Dedifferentiated amniotic fluid mesenchymal stem cell (primary cell): ENCODE results near the gene DMRT2.

Experiments
- DNase-seq: peaks from one replicate; pipeline ENCODE4 v3.0.0-alpha.2; 2016; ENCODE audit errors: extremely low spot score

DMRT2 gene

DNA sequence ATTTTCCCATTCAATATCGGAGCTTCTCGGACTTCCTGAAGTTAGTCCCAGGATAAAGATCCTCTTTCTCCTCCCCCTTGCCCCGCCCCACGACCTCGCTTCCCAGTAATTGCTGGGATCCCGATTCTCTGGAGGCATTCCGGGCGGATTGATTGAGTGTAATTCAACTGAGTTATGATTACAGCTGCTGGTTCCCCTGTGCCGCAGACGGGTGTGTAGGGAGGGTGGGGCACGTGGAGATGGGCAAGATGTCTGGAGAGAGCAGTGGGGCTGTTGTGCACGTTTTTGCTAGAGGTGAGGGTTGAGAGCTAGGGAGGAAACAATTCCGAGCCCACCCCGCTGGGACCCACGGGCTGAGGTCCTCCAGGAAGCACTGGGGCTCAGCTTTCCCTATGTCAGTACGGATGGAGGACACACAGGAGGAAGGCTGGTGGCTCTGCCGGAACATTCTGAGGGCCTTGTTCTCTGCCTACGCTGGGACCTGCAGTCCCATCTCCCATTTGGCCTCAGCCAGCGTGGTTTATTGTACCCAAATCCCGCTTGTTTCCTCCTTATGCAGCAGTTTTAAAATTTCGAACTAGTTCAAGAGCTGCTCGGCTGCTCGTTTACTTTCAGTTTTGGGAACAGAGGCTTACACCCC is 2.4 kb upstream of the DMRT2 start:
- DNase-seq, result no peak

DNA sequence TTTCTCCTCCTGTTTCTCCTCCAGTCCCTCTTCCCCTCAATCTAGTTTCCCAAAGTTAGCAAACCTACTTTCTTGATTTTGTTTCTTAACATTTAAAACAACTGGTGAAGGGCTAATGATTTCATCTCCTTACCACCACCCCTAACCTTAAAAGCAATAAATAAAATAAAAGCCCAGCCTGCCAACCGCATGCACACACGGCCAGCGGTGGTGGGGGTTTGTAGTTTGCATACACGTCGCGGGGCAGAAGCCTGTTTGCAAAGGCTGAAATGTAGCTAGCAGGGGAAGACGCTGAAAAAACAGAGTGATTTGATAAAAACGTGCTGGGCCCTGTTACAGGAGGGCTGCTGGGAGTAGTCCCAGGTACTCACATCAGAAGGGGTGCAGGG is 1.9 kb upstream of the DMRT2 start:
- DNase-seq, result no peak

DNA sequence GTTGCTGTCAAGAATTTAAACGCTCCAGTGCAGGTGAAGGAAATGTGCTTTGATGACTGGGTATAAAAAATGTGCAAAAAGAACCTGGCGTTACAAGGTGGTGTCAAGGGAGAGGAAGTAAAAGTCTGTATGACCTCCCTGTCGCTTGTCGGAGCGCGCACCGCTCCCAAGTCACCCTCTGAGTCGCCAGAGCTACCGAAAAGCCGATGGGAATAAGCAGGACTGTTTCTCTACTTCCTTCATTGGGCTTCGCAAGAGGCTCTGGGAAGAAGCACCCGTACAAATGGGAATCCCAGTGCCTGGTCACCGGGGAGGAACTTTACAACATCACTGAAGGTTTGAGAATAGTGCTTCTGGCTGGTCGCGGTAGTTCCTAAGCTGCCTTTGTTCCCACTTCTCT is 1.3 kb upstream of the DMRT2 start:
- no peak for DNase-seq

DNA sequence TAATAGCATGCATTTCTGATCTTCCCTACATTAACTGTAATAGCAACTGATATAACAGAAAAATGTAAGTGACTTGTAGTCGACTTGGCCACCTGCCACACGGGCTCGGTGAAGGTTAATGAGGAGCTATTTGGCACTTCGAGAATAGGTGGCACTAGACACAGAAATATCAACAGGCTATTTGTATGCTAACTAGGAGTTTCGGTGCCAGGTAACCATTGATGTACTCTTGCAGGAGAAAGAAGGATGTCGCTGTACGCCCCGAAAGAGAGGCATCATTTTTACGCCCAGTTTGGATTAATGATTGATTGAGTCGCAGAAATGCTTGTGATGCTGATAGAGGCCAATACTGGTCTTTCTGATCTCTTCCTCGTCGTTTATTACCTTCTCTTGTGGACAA is 516 bp upstream of the DMRT2 start:
- DNase-seq, result no peak

DNA sequence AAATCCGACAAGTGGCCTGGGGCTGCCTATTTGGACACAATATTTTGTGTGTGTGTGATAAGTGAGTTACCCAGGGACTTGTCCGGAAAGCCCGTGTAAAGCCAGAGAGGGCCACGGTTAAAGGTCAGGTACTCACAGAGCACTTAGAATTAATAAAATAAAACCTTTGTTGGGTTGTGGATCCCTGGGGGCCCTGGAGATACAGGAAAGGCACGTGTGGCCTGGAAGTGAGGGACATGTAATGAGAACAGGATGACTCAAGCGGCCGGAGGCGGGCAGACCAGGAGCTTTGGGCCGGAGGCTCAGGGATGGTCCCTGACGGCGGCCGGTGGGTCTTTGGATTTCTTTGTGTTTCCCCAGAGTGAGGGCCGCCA is 1.0 kb downstream of the DMRT2 start:
- DNase-seq, result no peak

DNA sequence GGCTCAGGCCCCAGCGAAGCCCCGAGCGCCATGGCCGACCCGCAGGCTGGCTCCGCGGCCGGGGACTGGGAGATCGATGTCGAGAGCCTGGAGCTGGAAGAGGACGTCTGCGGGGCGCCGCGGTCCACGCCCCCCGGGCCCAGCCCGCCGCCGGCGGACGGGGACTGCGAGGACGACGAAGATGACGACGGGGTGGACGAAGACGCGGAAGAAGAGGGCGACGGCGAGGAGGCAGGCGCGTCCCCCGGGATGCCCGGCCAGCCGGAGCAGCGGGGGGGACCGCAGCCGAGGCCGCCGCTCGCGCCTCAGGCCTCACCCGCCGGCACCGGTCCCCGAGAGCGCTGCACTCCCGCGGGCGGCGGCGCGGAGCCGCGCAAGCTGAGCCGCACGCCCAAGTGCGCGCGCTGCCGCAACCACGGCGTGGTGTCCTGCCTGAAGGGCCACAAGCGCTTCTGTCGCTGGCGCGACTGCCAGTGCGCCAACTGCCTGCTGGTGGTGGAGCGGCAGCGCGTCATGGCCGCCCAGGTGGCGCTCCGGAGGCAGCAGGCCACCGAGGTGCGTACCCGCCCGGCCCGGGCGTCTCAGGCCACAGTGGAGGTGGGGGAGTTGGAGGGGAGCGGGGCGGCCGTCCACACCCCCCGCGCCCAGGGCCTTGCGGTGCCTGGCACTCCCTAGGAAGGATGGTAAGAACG is 1.6 kb downstream of the DMRT2 start:
- DNase-seq, result no peak

DNA sequence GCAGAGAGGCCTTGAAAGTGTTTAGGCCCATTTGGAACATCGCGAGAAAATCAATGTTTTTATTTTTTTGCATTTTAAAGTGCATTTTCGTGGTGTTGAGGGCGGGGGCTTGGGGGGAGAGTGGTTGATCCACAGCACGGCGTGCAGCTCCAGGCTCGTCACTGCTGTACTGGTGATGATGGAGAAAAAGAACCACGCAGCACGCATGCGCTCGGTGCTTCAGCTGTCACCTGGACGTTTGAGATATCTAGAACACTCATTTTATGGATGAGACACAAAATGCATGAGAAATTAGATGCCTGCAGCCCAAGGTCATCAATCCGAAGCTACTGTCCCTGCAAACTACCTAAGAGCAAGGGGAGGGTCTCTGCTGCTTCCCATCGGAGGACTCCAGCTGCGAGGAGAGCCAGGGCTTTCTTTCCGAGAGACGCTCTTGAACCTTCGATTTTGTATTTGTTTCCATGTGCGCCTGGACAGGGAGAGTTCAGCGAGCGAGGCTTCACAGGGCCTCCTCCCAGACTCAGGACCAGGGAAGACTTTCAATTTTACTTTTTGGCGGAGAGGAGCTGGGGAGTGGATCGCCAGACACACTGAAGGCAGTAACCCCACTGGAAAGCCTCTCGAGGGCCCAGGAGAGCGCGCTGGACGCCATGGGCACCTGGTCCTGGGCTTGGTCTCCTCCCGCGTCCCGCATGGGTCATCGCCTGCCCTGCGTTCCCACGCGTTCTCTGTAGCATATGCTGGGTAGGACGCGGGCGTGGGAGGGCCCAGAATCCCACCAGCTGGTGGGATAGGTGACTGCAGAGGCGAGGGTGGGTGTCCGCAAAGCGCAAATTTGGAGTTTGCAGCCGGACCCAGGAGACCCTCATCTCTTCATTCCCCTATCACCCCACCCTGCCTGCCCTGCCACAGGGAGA is 2.5 kb downstream of the DMRT2 start:
- DNase-seq, result no peak

DNA sequence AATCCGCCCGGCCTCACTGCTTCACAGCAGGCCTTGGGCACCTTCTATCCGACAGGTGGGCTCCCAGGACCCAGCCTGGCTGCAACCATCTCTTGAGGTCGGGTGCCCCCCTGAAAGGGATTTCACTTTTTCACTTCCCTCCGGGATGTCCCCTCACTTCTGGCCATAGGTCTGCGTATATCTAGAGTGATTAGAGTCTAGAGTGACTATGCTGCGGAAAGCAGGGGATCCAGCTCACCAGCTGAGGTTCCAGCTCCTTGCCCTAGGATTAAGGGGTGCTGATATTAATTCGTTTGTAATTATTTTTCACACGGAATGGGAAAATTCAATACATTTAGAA is 3.1 kb downstream of the DMRT2 start:
- DNase-seq, result no peak

DNA sequence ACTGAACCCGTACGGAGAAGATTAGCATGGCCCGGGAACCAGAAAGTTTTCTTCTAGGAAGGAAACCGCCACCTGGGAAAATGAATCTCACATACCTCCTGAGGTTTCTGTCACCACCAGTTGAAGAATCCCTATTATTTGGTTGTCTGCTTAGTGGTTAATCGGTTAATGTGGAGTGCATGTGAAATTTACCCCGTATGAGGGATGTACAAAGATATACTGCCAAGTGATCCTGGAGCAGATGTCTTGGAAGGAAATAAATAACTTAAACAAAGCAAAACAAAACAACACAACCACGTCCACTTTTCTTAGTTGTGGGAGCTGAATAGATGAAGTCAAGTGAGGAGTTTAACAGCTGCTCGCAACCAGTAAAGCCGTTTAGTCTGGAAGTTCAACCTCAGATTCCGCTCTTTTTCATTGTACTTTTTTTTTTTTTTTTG is 3.8 kb downstream of the DMRT2 start:
- no peak for DNase-seq

DNA sequence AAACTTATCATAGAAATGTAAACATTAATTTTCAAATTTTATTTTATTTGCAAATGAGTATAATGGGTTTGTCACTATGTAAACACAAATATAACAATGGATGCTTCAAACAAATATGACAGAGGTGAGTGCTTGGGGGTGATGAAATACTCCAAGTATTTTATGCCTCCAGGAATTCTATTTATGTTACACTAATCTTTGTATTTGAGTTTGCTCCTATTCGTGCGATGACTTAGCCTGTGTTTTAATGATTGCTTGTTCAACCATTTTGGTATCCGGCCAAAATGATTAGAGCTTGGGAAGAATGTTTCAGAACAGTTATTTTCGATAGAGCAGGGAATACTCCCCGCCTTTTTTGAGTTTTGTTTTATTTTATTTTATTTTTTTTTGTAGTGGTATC is 5.0 kb downstream of the DMRT2 start:
- DNase-seq, result no peak

DNA sequence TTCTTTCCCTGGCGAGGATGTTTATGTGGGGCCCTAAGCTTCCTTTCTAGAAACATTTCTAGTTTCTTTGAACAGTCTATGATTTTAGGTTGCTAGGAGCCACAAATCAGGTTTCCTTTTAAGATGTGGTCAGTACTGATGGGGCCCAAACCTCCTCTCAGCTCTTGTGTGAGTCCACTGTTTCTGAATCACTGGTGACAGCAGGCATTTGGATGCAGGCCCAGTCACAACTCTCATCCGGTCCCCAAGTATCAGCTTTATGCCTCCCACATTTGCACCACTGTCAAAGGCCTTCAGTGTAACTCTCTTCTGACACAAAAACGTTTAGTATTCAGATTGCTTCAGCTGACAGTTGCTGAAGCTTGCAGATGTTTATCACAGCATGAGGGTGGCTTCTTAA is 7.8 kb downstream of the DMRT2 start:
- DNase-seq, result no peak

DNA sequence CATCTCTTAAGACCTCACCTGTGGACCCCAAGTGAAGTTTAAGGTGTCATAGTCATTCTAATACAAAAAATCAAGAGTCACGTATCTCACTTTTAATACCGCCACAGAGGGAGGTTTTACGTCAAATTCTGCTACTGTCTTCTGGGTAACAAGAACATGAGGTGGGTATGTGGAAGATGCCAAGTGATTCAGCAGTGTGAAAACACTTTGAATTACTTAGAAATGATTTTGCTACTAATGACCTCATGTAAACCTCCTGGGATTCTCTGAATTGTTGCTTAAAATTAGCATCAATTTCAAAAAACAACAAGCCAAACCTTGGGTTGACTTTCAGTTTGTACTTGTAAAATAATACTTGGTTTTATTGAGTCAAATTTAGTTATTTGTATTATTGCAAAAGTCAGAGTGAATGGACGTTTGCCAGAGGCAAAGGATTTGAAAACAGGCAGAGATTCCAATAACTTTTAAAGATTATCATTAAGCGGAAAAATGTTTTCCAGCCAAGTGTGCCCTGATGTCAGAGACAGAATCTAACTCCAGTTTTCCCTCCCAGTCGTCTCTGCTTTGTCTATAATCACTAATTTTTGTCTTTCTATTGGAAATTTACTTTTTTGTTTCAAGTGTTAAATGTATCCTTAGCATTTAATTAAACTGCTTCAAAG is 8.8 kb downstream of the DMRT2 start:
- no peak for DNase-seq

DNA sequence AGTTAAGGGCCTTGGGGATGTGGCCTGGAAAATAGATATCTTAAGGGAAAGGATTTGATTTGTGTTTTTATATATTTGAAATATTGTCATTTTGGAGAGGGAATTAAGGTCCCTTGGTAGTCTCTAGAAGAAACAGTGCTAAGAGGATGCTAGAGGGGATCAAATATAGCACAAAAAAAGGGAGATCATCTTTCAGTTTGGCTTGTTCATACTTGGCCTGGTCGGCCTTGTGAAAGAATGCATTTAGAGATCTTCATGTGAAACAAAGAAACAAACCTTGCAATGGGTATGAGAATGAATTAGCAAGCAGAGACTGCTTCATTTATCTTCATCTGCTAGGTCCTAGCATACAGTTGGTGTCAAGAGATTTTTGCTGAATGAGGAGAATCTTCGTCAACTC is 15.0 kb downstream of the DMRT2 start:
- no peak for DNase-seq

DNA sequence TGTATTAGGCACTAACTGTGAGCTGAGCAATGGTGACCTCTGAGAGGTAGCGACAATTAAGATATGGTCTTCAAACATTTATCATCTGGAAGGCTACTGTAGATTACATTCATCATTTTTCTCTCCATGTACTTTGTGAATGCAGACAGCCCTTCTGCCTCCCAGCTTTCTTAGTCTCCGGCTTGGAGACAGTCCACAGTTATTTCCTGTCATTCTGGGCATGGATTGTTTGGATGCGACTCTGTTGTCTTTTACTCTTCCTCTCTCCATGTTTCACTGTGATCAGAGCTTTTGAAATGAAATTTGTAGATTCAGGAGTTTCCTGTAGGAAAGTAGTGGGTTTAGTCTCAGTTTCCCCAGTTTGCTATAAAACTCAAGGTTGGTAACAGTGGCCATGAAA is 20.5 kb downstream of the DMRT2 start:
- no peak for DNase-seq

DNA sequence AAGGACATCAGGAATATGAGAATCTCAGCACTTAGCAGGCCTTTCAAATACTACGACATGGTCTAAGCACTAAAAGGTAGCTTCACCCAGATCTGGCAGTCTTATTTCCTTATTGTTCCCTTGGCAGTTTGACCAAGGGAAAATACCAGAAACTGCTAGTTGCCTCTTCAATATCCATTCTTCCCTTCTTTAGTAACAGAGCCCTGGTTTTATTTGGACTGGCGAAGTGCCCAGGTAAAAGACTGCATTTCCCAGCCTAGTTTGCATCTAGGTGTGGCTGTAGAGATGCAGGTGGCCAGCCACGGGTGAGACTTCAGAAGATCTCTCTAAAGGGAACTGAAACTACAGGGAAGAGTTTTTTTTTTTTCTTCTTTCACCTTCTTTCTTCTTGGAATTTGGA is 21.6 kb downstream of the DMRT2 start:
- no peak for DNase-seq

DNA sequence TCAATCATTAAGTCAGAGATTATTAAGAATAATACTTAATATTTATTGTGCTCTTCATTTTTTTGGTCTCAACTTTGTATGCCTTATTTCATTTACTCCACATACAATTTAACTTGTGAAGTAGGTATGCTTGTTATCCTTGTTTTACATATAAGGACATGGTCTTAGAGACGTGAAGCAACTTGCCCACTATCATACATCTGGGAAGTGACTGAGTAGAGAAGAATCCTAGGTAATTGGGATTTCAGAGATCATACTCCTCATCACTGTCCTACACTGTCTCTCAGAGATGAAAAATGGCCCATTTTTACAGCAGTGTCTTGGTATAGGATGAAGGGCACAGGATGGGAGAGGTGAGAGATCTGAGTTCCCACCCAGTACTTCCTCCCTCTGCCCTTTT is 23.3 kb downstream of the DMRT2 start:
- no peak for DNase-seq

DNA sequence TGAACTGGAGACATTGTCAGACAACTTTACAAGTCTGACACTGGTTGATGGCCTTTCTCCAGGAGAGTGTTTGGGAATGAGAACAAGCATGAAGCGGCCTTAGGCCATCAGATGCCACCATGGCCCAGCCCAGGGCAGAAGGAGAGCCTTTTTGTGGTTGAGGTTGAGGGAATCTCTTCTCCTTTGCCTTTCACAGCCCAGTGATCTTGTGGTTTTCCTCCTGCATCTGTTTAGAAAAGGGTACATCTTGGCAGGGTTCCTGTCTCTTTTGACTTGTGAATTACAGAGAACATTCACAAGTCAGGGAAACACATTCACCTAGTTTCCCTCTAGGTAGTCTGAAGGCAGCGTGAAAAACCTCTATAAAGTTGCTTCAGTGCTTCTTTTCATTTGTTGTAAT is 27.5 kb downstream of the DMRT2 start:
- DNase-seq, result no peak

DNA sequence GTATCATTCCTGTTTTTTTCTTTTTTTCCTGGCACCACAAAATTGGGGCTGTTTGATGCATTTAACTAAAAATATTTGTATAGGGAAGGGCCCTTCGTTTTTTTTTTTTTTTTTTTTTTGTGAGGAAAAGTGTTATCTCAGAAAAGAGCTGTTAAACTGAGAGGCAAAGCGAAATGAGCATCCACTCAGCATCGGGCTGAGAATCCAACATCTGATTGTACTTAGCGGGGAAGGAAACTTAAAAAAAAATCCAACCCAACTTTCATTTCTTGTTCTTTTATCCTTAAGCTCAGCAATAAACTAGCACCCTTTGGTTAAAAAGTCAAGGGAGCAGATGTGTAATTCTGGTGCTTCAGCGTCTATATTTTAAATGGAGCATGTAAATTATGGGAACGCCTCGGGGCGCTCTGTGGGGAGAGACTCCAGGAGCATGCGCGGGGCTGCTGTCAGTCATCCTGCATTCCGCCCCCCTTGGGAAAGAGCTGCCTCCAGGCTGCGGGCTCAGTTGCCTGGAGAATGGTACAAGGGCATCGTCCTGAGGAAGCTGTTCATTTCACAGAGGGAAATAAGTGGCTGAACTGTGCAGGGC is 33.3 kb downstream of the DMRT2 start:
- no peak for DNase-seq

DNA sequence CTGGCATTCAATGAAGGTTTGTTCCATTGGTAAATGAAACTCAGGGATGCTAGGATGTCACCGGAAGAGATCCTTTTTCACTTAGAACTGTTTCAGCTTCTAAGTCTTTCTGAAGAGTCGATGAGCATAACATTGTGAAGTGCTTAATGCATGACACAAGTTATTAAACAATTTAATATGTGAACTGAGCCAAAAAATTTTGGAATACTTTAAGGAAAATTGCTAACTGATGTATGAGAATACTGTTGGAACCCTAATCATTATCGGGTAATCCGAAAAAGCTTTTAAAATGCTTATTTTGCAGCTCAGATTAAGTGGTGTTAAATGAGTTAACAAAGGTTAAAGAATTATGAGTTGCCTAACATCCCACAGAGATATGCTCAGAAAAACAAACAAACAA is 34.9 kb downstream of the DMRT2 start:
- no peak for DNase-seq

DNA sequence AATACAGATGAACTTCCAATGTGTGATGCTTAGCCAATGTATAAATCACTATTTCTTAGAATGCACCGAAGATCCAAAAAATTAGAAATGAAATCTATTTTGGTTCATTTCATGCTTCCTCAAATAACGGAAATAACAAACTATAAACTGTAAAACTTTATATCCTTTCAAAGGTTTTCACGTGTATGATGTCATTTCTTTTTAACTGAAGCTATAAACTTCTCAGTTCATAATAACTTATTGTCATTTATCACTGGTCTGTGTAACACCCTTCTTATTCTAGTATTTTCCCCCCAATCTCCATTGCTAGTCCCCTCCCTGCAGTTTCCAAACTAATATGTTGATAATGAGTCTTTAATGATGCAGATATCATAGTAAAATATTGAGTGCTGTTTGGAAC is 36.4 kb downstream of the DMRT2 start:
- no peak for DNase-seq

DNA sequence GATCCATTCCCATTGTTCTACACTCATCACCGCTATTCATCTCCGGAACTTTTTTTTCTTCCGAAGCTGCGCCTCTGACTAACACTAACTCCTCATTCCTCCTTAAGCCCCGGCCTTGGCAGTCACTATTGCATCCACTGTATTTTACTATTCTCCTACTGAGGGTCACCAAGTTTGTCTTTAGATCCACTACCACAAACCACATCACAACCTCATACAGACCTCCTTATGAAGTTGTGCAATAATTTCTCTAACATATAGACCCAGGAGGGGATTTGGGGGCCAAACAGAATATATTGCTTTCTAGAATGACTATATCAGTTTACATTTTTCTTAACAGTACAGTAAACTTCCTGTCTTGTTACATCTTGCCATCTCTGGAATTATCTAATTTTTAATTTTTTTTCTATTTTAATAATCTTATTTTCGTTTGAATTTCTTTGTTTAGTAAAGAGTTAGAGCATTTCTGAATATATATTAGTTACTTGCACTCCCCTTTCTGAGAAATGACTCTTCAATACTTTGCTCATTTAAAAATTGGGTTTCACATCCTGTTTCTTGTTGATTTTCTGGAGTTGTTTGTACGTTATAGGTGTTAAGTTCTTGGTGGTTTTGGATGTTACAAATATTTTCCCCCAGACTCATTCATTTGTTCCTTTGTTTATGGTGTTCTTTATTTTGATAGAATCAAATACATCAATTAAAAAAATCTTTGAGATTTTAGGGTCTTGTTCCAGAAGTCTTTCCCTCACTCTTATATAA is 37.1 kb downstream of the DMRT2 start:
- DNase-seq, result no peak
